Measurements from ENCODE around the gene S100A5. TPM values are rescaled to one million over a fixed set of nuclear protein-coding genes. Genes with fewer than 3 reads are reported as not detected.

Gene S100A5
- total RNA-seq, 1 experiment from 2014 or later, result not detected

DNA sequence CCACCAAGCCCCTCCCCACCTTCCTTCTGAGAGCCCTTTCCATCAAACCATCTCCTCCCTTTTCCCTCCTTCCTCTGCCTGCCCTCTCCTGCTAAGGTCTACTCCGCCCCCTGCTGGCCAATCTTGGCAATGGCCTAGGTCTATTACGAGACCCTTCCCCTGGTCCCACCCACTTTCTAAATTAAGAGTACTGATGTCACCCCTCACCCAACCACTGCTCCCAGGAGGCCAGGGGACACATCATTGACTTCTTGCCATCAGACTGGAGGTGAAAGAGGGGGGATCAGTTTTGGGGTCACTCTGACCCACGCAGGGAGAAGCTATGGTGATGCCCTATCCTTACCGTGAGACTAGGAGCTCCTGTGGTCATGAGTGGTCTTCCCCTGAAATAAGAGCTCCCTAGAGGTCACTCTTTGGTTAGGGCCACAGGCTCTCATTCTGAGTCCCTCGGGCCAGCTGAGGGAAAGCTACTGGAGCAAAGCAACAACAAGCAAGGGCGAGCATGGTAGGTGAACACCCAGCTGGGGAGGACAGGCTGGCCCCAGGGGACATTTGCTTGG, 45.7 kb downstream of the S100A5 start:
- Histone ChIP-seq H3K27ac (no peak overlapping the region), H3K4me1 (peaks cover 11% of the 10 kb centered on the region; the same call in 1 of the 2 replicates), H3K4me3 (no peak overlapping the region), H3K27me3 (no peaks in the 10 kb centered on the region; the same call in 1 of the 2 replicates), H3K36me3 (no peaks in the 10 kb centered on the region), H3K9me3 (replicated peaks) (no peaks in the 10 kb centered on the region)
- peak; percentile 79 to 84 for DNase-seq

DNA sequence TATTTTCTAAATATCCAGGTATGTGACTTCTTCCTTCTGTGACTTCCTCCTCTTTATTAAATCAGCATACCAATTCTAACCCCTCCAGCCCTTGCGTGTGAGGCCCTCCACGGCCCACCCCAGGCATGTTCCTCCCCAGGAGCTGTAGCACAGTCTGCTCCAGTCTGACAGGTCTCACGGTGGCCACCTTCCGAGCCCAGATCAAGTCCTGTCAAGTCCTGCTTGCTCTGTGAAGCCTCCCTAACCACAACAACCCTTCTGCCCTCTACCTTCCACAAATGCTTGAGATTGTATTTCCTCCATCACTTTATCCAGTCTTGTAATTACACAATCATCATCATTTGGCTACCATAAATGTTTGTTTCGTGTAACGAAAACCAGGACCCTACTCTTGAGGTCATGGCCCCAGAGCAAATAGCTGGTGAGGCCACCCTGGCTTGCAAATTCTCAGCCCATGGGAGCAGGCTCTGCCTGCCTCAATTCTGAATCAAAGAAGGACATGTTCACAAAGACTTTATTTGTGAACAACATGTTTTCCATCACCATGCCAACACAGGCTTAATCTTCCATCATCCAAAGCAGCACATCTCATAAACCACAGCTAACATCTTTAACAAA, 47.3 kb downstream of the S100A5 start:
- Histone ChIP-seq H3K4me1 (peaks cover 11% of the 10 kb centered on the region; the same call in 1 of the 2 replicates), H3K27ac (no peak overlapping the region)
- no peak for DNase-seq

DNA sequence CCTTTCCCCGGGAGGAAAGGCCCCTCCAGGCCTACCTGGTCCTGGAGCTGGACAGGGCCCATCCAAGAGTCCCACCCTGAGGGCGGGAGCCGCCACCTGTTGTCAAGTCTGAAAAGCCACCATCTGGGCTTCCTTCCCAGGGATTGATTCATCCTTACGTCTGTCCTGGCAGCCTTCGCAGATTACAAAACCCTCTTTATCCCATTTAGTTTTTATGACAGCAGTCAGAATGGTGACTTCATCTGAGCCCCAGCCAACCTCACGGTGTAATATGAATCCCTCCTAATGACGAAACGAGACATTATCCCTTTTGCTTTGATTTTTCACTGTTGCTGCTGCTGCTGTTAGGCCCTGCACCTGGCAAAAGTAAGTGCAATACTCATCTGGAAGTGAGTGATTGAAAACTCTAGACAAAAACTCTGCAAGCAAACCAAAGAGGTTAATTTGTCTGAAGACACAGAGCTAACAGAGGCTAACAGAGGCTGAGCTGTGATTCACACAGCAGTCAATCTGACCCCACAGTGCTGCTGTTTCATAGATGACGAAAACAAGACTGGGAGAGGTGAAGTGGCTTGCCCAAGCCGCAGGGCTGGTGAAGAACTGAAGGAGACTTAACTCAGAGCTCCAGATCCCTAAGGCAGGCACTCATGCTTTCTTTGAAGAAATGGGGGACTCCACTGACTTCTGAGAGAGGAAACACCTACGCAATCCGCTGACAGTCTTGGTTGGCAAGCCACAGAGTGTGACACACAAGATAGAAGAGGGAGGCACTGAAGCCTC, 50.3 kb downstream of the S100A5 start:
- Histone ChIP-seq H3K9me3 (replicated peaks) (no peaks in the 10 kb centered on the region), H3K36me3 (no peaks in the 10 kb centered on the region), H3K27ac (no peak overlapping the region), H3K4me1 (peaks cover 11% of the 10 kb centered on the region; the same call in 1 of the 2 replicates), H3K27me3 (no peaks in the 10 kb centered on the region; the same call in 1 of the 2 replicates), H3K4me3 (no peak overlapping the region)
- peak; percentile 54 to 75 for DNase-seq

More for the DNA sequence above, 47.3 kb downstream of the S100A5 start:
- Histone ChIP-seq H3K9me3 (replicated peaks) (no peaks in the 10 kb centered on the region), H3K4me3 (no peak overlapping the region), H3K36me3 (no peaks in the 10 kb centered on the region), H3K27me3 (no peaks in the 10 kb centered on the region; the same call in 1 of the 2 replicates)

DNA sequence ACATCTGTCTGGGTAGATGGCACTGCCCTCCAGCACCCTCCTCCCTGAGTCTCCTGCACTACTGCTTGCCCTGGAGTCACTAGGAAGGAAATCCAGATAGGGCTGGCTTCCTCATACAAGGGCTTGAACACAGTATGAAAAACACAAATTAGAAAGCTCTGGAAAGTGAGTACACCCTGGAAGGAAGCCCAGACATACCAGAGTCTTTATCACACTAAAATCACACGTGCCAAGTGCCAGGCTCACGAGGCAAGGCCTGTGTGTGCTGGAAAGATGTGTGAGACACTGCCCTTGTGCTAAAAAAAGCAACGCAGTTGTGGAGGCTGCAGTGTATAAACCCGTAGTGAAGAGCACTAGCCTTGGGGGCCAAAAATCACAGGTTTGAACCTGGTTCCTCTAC, 52.0 kb downstream of the S100A5 start:
- Histone ChIP-seq H3K9me3 (replicated peaks) (no peaks in the 10 kb centered on the region), H3K4me3 (no peak overlapping the region), H3K27ac (no peak overlapping the region), H3K4me1 (0 out of 2 replicates have a peak, but pooled peaks cover 8% of the 10 kb centered on the region), H3K36me3 (no peaks in the 10 kb centered on the region), H3K27me3 (no peaks in the 10 kb centered on the region)
- no peak for DNase-seq

DNA sequence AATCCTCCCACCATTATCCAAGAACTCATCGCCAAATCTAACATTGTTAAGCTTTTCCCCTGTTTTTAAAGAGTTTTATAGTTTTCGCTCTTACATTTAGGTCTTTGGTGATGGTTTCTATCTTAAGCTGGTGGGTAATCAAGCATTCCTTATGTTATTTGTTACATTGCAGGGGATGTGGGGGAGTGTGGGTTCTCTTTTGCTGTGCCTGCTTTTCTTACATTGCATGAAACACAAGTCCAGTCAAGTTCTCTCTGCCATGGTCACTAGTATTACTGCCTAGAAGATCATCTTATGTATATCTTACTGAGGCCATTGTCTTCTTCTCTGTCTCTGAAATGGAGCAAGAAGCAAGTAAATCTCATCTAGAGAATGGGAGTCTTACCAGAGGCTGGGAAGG, 53.0 kb downstream of the S100A5 start:
- Histone ChIP-seq H3K27ac (no peak overlapping the region), H3K27me3 (no peaks in the 10 kb centered on the region)

More for the DNA sequence above, 53.0 kb downstream of the S100A5 start:
- Histone ChIP-seq H3K4me1 (0 out of 2 replicates have a peak, but pooled peaks cover 8% of the 10 kb centered on the region), H3K4me3 (no peak overlapping the region), H3K9me3 (replicated peaks) (no peaks in the 10 kb centered on the region), H3K36me3 (no peaks in the 10 kb centered on the region)
- DNase-seq, result no peak

Other genes starting within 250 kb of the S100A5 start
- not detected in 2 replicates for gene PGLYRP3, start 228.0 kb downstream of the S100A5 start, total RNA-seq (2014; rRNA removed; shearing (Covaris generic))
- gene PGLYRP4, start 192.1 kb downstream of the S100A5 start, total RNA-seq (2014; rRNA removed; shearing (Covaris generic)), result not detected in 2 replicates
- gene S100A9, start 183.1 kb downstream of the S100A5 start, total RNA-seq (2014; rRNA removed; shearing (Covaris generic)), result not detected in 2 replicates
- not detected in 2 replicates for gene S100A12, start 165.3 kb downstream of the S100A5 start, total RNA-seq (2014; rRNA removed; shearing (Covaris generic))
- not detected in 2 replicates for gene S100A8, start 149.9 kb downstream of the S100A5 start, total RNA-seq (2014; rRNA removed; shearing (Covaris generic))
- not detected in 2 replicates for gene S100A7A, start 124.4 kb downstream of the S100A5 start, total RNA-seq (2014; rRNA removed; shearing (Covaris generic))
- not detected in 2 replicates for gene S100A7, start 80.3 kb downstream of the S100A5 start, total RNA-seq (2014; rRNA removed; shearing (Covaris generic))
- 38.8 and 48.3 TPM in 2 replicates for gene S100A6, start 4.9 kb downstream of the S100A5 start, total RNA-seq (2014; rRNA removed; shearing (Covaris generic))
- gene S100A4, start 4.9 kb upstream of the S100A5 start, total RNA-seq (2014; rRNA removed; shearing (Covaris generic)), result 1.0 and 2.1 TPM in 2 replicates
- gene S100A3, start 8.3 kb upstream of the S100A5 start, total RNA-seq (2014; rRNA removed; shearing (Covaris generic)), result 0.38 and 1.0 TPM in 2 replicates
- gene S100A2, start 24.9 kb upstream of the S100A5 start, total RNA-seq (2014; rRNA removed; shearing (Covaris generic)), result 3.2 and 5.5 TPM in 2 replicates
- gene S100A16, start 72.2 kb upstream of the S100A5 start, total RNA-seq (2014; rRNA removed; shearing (Covaris generic)), result 46.6 and 50.7 TPM in 2 replicates
- not detected in 2 replicates for gene S100A14, start 75.4 kb upstream of the S100A5 start, total RNA-seq (2014; rRNA removed; shearing (Covaris generic))
- gene S100A13, start 86.6 kb upstream of the S100A5 start, total RNA-seq (2014; rRNA removed; shearing (Covaris generic)), result 100 and 113 TPM in 2 replicates
- 3.6 and 4.4 TPM in 2 replicates for gene S100A1, start 87.5 kb upstream of the S100A5 start, total RNA-seq (2014; rRNA removed; shearing (Covaris generic))
- gene CHTOP, start 93.1 kb upstream of the S100A5 start, total RNA-seq (2014; rRNA removed; shearing (Covaris generic)), result 60.2 and 68.2 TPM in 2 replicates
- 29.0 and 31.9 TPM in 2 replicates for gene SNAPIN, start 117.8 kb upstream of the S100A5 start, total RNA-seq (2014; rRNA removed; shearing (Covaris generic))
- gene ILF2, start 130.1 kb upstream of the S100A5 start, total RNA-seq (2014; rRNA removed; shearing (Covaris generic)), result 366 and 380 TPM in 2 replicates
- gene NPR1, start 137.8 kb upstream of the S100A5 start, total RNA-seq (2014; rRNA removed; shearing (Covaris generic)), result 0.06 TPM in 1 of 2 replicates, not detected in the other
- gene INTS3, start 187.1 kb upstream of the S100A5 start, total RNA-seq (2014; rRNA removed; shearing (Covaris generic)), result 25.9 and 28.5 TPM in 2 replicates
- gene SLC27A3, start 234.5 kb upstream of the S100A5 start, total RNA-seq (2014; rRNA removed; shearing (Covaris generic)), result 1.6 and 2.1 TPM in 2 replicates